GM20431 (cell line): ENCODE measurements around the gene DHRS2.
"Not testable (repeated sequence)": the region's sequence is repeated elsewhere in the genome, so short reads cannot be mapped to it uniquely, and the experiment has no call there.

ENCODE experiments used
- in situ Hi-C: fragments of 300-500 bp; cut with MseI, MboI; formaldehyde crosslinking; loops from one replicate; pipeline ENCODE4 v1.15.0; 2020; ENCODE audit warnings: low sequenced_read_pairs; ENCODE audit not compliant: unreplicated experiment

DHRS2 gene

GRCh38 chr14:23675337-23675736 lies 39.2 kb downstream of the DHRS2 start:
- in situ Hi-C loops, result no loop called here

DNA sequence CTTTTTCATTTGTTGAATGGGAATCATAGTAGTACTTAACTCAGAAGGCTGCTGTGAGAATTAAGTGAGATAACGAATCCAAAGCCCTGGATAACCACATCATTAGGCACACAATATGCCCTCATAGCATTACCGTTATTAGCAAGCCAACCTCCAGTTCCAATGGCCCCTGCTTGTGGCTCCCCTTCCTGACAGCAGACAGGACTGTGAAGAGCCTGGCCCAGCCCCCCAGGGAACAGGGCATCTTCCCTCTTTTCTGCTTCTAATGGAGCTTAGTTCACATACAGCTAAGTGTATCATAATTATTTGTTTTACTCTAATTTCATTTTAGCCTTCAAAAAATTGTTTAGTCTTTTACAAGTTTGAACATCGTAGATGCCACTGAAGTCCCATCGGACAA lies 39.7 kb downstream of the DHRS2 start:
- in situ Hi-C loops, result no loop called here

DNA sequence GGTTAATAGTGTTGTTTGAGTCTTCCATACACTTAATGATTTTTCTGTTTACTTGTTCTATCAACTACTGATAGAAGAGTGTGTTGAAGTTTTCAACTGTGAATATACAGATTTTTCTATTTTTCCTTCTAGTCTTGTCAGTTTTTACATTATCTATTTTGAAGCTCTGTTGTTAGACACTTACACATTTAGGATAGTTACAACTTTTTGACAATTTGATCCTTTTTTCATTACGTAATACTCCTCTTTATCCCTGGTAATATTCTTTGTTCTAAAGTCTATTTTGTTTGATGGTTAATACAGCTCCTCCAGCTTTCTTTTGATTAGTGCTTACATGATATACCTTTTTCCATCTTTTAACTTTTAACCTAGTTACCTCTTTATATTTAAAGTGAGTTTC lies 45.2 kb downstream of the DHRS2 start:
- in situ Hi-C loops, result no loop called here

DNA sequence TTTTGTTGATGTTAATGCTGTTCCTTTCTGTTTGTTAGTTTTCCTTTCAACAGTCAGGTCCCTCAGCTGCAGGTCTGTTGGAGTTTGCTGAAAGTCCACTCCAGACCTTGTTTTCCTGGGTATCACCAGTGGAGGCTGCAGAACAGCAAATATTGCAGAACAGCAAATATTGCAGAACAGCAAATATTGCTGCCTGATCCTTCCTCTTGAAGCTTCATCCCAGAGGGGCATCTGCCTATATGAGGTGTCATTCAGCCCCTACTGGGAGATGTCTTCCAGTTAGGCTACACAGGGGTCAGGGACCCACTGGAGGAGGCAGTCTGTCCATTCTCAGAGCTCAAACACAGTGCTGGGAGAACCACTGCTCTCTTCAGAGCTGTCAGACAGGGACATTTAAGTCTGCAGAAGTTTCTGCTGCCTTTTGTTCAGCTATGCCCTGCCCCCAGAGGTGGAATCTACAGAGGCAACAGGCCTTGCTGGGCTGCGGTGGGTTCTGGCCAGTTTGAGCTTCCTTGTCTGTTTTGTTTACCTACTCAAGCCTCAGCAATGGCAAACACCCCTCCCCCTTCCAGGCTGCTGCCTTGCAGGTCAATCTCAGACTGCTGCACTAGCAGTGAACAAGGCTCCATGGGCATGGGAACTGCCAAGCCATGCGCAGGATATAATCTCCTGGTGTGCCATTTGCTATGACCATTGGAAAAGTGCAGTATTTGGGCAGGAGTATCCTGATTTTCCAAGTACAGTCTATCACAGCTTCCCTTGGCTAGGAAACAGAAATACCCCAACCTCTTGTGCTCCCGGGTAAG lies 53.7 kb downstream of the DHRS2 start:
- in situ Hi-C loops, result not testable (repeated sequence)

- in situ Hi-C loops, result no loop called here
Measured at GRCh38 chr14:23692416-23692815, 56.3 kb downstream of the DHRS2 start.

- in situ Hi-C loops, result no loop called here
Measured at GRCh38 chr14:23693252-23693775, 57.1 kb downstream of the DHRS2 start.

DNA sequence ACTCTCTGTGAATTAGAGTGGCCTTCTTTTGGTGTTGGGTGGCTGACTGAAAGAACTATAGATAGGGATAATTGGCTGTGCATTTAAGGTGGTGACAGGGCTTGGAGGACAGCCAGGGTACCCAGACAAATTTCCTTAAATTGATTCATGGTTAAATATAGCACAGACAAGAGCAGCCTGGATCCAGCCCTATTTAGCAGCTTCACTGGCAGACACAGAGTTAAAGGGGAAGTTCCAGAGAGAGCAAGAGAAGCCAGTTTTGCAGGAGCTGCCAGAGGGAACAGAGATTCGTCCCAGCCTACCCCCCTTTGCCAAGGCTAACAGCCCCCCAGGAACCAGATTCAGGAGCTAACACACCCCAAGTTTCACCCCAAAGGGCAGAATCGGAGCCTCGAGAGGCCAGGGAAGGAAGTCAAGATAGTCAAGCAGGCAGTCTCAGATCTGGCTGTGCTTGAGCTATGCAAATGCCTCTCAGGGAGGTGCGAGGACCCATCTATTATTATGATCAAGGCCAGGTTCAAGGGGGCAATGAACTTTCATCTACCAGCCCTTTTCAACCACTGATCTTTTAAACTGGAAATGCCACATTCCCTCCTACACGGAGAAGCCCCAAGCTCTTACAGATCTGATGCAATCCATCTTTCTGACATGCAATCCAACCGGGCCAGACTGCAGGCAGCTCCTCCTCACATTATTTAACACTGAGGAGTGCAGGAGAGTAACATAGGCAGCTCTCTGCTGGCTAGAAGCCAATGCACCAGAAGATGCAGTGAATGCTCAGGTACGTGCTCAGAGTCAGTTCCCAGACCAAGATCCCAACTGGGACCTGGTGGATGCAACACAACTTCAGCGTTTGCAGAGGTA lies 58.2 kb downstream of the DHRS2 start:
- in situ Hi-C loops, result no loop called here
